Suprapubic skin (tissue), 4 donors: ENCODE results near the gene B3GALT5. TPM values are rescaled to one million over a fixed set of nuclear protein-coding genes. Genes with fewer than 3 reads are reported as not detected.
"Not testable (repeated sequence)": the region's sequence is repeated elsewhere in the genome, so short reads cannot be mapped to it uniquely, and the experiment has no call there.

Experiments
- DNase-seq, 2 donors: peaks; one replicate each; pipeline ENCODE4 v3.0.0-alpha.2; 2019; ENCODE audit warnings: low spot score in 2 of 2
- H3K27ac ChIP-seq: fragments of 200-600 bp; sonication (generic); one replicate; pipeline ENCODE4 v1.5.1; 2019
- H3K27me3 ChIP-seq: fragments of 200-600 bp; sonication (generic); one replicate; pipeline ENCODE4 v1.5.1; 2019
- H3K36me3 ChIP-seq: fragments of 200-600 bp; sonication (generic); one replicate; pipeline ENCODE4 v1.5.1; 2019
- H3K4me1 ChIP-seq: fragments of 200-600 bp; sonication (generic); one replicate; pipeline ENCODE4 v1.5.1; 2019
- H3K4me3 ChIP-seq: fragments of 200-600 bp; sonication (generic); one replicate; pipeline ENCODE4 v1.5.1; 2019; ENCODE audit warnings: mild to moderate bottlenecking
- H3K9me3 ChIP-seq: fragments of 200-600 bp; sonication (generic); one replicate; pipeline ENCODE4 v1.5.1; 2019
- EP300 ChIP-seq: sonication (generic); formaldehyde crosslinking; IDR thresholded peaks from one replicate; pipeline ENCODE4 v1.6.1; 2017; ENCODE audit warnings: antibody characterized with exemption
- POLR2A ChIP-seq, 2 donors: fragments of 450-650 bp; IDR thresholded peaks; one replicate each; pipeline ENCODE4 v1.6.1; 2017; ENCODE audit warnings: antibody characterized with exemption in 2 of 2, mild to moderate bottlenecking in 2 of 2, moderate library complexity in 2 of 2
- POLR2AphosphoS5 ChIP-seq, 3 donors: sonication (generic); formaldehyde crosslinking; IDR thresholded peaks; one replicate each; pipeline ENCODE4 v1.6.1; 2017; ENCODE audit warnings: antibody characterized with exemption in 3 of 3
- WGBS: methylation state at CpG from one replicate; pipeline ENCODE4 v1.1.5; 2018; 5-methylcytosine and 5-hydroxymethylcytosine counted together
- total RNA-seq, 4 donors: library from RNA; depleted of rRNA; stranded (reverse); fragments of >200 nt; gene quantifications; one replicate each; pipeline ENCODE4 v1.1.0, GENCODE V29; 2016
- TF ChIP-seq, protein P1 (sequence below), 2 donors: fragments of 200-600 bp in 1 of 2; fragments of 450-650 bp in 1 of 2; sonication (generic) in 1 of 2; IDR thresholded peaks; one replicate each; pipeline ENCODE4 v1.5.1; 2016 to 2019; ENCODE audit warnings: antibody characterized with exemption in 2 of 2, mild to moderate bottlenecking in 1 of 2, moderate library complexity in 1 of 2

B3GALT5 gene
- total RNA-seq, 4 donors from 2014 or later, result 0.89 to 5.9 (median 3.1) TPM

DNA sequence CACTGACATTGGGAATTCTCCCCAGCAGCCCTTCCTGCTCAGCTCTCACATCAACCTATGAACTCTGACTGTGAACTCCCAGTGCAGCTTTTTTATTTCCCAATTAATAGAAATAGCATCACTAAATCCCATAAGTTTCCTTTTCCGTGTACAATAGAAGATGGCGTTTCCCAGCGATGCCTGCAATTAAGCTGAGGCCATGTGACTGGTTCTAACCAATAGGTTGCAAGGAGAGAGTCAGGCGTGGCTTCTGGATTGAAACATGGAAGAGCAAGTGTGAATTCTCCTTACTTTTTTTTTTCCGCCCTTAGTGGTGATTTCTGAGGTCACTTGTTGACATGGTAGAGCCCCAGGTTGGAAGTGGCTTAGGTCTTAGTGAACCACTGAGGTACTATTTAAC, 73.3 kb downstream of the B3GALT5 start:
- Histone ChIP-seq H3K4me3 (no peak overlapping the region), H3K27me3 (no peaks in the 10 kb centered on the region), H3K9me3 (no peaks in the 10 kb centered on the region), H3K36me3 (no peaks in the 10 kb centered on the region), H3K4me1 (no peaks in the 10 kb centered on the region), H3K27ac (no peak overlapping the region)
- WGBS, result 92% methylated on average over 5 of the region's 5 CpGs
- TF ChIP-seq, protein P1, sequence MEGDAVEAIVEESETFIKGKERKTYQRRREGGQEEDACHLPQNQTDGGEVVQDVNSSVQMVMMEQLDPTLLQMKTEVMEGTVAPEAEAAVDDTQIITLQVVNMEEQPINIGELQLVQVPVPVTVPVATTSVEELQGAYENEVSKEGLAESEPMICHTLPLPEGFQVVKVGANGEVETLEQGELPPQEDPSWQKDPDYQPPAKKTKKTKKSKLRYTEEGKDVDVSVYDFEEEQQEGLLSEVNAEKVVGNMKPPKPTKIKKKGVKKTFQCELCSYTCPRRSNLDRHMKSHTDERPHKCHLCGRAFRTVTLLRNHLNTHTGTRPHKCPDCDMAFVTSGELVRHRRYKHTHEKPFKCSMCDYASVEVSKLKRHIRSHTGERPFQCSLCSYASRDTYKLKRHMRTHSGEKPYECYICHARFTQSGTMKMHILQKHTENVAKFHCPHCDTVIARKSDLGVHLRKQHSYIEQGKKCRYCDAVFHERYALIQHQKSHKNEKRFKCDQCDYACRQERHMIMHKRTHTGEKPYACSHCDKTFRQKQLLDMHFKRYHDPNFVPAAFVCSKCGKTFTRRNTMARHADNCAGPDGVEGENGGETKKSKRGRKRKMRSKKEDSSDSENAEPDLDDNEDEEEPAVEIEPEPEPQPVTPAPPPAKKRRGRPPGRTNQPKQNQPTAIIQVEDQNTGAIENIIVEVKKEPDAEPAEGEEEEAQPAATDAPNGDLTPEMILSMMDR (IDR thresholded peaks at IDR 0.05), result no peak
- TF ChIP-seq POLR2A (IDR thresholded peaks at IDR 0.05) (no peak), POLR2AphosphoS5 (IDR thresholded peaks at IDR 0.05) (no peak), EP300 (no peak)
- no peak for DNase-seq

DNA sequence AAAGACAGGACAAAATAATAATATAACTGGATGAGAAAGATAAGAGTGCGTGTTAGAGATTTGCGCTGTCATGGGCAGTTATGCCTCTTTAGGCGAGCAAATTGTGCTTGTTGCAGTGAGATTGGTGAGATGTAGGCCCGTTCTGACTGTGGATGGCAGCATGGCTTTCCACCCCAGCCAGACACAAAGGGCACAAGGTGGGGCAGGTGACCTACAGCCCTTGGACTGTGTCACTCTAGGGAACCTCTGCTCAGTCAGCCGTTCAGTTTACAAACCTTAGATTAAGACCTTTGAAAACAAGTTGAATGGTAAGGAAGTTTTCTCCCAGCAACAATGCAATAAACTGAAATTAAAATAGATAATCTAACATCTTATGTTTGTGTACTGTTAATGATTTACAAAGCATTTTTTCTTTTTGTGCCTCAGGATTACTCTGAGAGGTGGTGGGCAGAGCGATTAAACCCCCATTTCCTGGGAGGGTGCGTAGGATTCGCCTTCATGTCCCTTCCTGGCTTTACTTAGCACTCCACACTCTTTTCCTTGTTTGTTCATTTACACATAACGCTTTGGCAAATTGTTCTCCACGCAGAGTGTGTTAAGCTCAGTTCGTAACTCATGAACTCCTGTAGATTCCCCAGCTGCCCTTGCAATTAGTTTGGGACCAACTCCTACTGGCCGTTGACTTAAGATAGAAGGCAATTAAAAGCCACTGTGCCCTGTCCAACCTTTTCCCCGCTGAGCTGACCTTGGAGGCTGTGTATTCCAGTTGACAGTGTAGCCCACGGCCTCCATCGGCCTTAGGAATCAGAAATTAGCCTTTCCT, 74.1 kb downstream of the B3GALT5 start:
- TF ChIP-seq EP300 (no peak), POLR2AphosphoS5 (IDR thresholded peaks at IDR 0.05) (no peak), POLR2A (IDR thresholded peaks at IDR 0.05) (no peak)
- TF ChIP-seq, protein P1 (IDR thresholded peaks at IDR 0.05), result no peak
- Histone ChIP-seq H3K4me3 (no peak overlapping the region), H3K27ac (no peak overlapping the region), H3K9me3 (no peaks in the 10 kb centered on the region), H3K36me3 (no peaks in the 10 kb centered on the region), H3K4me1 (no peaks in the 10 kb centered on the region), H3K27me3 (no peaks in the 10 kb centered on the region)
- DNase-seq, result no peak
- WGBS, result 85% methylated on average over 15 of the region's 15 CpGs

DNA sequence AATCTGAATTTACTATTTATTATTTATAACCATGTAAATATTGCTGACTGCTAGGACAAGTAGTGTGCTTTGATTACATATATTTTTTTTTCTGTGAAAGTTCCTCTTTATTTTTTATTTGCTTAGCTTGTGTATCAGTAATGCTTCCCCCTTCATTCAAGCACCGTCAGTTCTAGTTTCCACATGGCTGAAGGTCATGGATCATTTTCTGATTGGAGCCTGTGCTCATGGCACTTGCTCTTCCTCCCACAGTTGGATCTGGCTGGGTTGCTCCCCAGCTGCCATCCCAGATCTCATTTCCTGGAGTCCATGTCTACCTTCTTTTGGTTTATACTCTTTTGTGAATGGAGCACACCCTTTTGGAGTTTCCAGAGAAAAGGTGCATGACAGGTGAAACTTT, 75.3 kb downstream of the B3GALT5 start:
- TF ChIP-seq EP300 (no peak), POLR2A (IDR thresholded peaks at IDR 0.05) (no peak), POLR2AphosphoS5 (IDR thresholded peaks at IDR 0.05) (no peak)
- TF ChIP-seq, protein P1 (IDR thresholded peaks at IDR 0.05), result no peak
- no peaks in the 10 kb centered on the region for H3K27me3 ChIP-seq
- no peak for DNase-seq
- no peak overlapping the region for H3K27ac ChIP-seq
- H3K4me3 ChIP-seq, result no peak overlapping the region
- H3K9me3 ChIP-seq, result no peaks in the 10 kb centered on the region
- no peaks in the 10 kb centered on the region for H3K4me1 ChIP-seq
- no peaks in the 10 kb centered on the region for H3K36me3 ChIP-seq
- 73% methylated on average over 1 of the region's 1 CpG for WGBS

DNA sequence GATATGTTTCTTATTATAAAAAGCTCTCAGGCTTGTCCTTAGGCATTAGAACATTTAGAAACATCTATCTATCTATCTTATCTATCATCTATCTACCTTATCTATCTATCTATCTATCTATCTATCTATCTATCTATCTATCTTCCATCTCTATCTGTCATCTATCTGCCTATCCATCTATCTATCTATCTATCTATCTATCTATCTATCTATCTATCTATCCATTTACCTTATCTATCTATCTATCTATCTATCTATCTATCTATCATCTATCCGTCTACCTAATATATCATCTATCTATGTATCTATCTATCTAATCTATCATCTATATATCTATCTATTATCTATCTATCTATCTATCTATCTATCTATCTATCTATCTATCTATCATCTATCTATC, 77.1 kb downstream of the B3GALT5 start:
- H3K36me3 ChIP-seq, H3K27me3 ChIP-seq, DNase-seq, H3K9me3 ChIP-seq, H3K27ac ChIP-seq, H3K4me1 ChIP-seq, H3K4me3 ChIP-seq: not testable (repeated sequence)
- WGBS, result 90% methylated on average over 1 of the region's 1 CpG

DNA sequence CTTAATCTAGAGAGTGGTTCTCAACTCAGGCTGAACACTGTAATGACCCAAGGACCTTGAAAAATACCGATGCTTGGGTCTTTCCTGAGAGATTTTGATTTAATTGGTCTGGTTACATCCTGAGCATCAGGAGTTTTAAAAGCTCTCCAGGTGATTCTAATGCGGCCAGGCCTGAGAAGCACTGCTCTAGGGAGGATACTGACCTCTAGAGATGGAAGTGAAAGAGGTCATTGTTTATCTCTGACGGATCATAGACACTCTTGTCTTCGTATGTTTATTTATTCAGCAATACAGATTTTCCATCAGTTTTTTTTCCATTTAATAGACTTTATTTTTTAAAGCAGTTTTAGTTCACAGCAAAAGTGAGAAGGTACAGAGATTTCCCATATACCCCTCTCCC, 77.7 kb downstream of the B3GALT5 start:
- DNase-seq, result no peak

More for the DNA sequence above, 77.7 kb downstream of the B3GALT5 start:
- Histone ChIP-seq H3K36me3 (no peaks in the 10 kb centered on the region), H3K4me3 (no peak overlapping the region), H3K27ac (no peak overlapping the region), H3K4me1 (no peaks in the 10 kb centered on the region), H3K27me3 (no peaks in the 10 kb centered on the region), H3K9me3 (no peaks in the 10 kb centered on the region)
- TF ChIP-seq, protein P1 (IDR thresholded peaks at IDR 0.05), result no peak
- TF ChIP-seq POLR2AphosphoS5 (IDR thresholded peaks at IDR 0.05) (no peak), POLR2A (IDR thresholded peaks at IDR 0.05) (no peak), EP300 (no peak)
- WGBS, result 82% methylated on average over 4 of the region's 4 CpGs
